Skin of body (tissue), 2 donors: ENCODE measurements around the gene FZD7. TPM values are rescaled to one million over a fixed set of nuclear protein-coding genes. Genes with fewer than 3 reads are reported as not detected.

ENCODE experiments used
- DNase-seq: peaks from one replicate; lab custom pipeline; 2025; lab: John Stamatoyannopoulos, UW
- total RNA-seq: library from RNA; depleted of rRNA; stranded (reverse); fragments of >200 nt; gene quantifications from one replicate; pipeline ENCODE4 v1.2.3, GENCODE V29; 2014

Gene FZD7
- total RNA-seq, 1 donor from 2014 or later, result 50.2 TPM

DNA sequence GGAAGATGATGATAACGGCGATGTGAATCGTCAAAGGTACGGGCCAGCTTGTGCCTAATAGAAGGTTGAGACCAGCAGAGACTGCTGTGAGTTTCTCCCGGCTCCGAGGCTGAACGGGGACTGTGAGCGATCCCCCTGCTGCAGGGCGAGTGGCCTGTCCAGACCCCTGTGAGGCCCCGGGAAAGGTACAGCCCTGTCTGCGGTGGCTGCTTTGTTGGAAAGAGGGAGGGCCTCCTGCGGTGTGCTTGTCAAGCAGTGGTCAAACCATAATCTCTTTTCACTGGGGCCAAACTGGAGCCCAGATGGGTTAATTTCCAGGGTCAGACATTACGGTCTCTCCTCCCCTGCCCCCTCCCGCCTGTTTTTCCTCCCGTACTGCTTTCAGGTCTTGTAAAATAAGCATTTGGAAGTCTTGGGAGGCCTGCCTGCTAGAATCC lies 3.0 kb downstream of the FZD7 start:
- no peak for DNase-seq

DNA sequence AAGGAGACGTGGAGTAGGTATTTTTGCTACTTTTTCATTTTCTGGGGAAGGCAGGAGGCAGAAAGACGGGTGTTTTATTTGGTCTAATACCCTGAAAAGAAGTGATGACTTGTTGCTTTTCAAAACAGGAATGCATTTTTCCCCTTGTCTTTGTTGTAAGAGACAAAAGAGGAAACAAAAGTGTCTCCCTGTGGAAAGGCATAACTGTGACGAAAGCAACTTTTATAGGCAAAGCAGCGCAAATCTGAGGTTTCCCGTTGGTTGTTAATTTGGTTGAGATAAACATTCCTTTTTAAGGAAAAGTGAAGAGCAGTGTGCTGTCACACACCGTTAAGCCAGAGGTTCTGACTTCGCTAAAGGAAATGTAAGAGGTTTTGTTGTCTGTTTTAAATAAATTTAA lies 3.4 kb downstream of the FZD7 start:
- DNase-seq, result peak; percentile 23

DNA sequence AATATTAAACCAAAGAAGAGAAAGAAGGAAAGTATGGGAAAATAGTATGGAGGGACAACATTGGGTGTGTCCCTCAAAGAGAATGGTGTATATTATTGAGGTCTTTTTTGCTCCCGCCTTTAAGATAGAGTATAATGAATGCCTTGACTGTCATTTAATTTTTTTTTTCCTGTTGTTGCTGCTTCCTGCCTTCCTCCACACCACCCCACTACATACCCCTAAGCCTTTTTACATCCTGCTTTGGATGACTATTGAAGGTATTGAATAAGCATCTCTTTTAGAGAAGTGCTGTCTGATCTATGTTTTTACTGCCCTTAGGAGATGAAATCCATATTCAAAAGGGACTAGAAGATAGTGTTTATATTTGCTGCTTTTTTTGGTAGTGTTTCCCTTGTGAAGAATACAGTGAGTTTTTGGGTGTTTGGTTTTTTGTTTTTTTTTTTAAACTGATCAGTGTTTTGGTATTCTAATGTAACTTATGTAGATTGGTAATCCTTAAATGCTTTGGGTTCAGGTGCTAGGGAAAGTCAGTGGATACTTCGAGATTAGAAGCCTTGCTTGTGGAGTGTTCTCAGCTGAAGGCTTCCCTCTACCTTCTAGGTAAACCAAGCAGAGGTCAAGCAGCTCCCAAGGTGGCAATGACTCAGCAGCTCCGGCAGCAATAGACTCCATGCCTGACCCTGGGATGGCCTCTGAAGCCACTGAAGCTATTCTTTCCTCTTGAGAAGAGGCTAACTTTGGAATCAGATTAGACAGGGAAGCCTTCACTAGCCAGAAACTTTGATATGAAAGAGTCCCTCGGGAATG lies 5.0 kb downstream of the FZD7 start:
- DNase-seq, result no peak

DNA sequence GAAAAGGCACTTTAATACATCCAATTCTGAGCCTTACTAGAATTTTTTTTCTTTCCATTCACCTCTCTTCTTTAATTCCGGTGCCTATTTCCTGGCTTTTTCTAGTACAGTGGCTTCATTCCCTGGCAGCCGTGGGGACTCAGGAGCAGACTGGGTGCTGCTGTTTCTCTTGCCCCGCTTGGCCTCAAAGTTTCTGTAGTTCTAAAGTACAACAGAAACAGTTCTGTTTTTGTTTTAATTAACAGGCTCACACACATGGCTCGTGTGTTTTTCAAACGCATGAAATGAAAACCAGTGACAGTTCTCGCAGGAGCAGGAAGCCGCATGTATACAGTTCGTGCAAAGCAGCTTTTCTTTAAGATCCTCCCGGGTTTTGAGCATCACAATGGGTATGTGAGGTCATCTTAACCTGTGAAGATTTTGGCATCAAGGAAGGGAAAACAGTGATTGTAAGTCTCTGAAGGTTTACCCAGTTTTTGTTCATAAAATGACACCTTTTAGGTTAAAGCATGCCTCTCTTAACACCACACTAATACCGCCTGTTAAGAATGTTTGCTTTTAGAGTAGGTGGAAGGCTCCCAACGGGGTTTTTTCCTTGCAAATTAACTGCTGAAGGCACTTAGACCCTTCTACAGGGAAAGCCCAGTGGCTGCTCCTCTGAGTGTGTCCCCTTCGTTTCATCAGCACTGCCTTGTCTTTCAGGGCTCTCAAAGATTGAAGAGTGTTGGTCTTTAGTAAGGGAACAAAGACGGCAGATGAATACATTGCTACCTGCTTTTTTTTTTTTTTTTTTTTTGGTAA lies 5.8 kb downstream of the FZD7 start:
- DNase-seq, result no peak

DNA sequence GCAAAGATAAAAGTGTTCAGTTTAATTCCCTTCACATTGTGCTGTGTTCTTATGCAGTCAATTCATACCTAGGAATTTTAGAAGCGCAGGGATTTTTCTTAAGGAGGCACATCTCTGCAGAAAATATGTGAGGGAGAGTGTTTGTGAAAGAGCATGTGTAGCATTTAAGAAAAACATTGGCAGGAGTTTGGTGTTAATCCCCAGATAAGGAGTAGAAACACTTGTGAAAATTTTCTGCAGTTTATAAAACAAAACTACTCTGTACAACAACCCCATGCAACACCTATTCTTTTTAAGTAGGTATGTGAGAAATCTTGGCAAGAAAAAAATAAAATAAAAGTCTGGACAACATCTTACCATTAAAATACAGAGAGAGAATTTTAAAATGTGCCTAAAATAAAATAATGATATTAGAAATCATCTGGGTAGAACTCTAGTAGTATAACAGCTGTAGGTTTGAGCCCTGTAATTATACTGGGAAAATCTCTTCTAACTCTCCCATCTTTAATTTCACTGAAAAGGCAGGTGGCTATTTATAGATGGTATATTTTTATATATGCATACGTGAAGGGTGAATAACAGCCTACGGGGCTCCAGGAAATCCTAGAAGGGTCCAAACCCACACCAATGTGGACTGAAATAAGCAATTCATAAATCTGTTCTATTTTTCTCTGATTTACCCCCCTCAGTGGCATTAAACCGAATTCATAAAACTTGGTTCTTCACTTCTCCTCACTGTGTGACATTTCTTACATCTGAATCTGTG lies 6.6 kb downstream of the FZD7 start:
- no peak for DNase-seq

DNA sequence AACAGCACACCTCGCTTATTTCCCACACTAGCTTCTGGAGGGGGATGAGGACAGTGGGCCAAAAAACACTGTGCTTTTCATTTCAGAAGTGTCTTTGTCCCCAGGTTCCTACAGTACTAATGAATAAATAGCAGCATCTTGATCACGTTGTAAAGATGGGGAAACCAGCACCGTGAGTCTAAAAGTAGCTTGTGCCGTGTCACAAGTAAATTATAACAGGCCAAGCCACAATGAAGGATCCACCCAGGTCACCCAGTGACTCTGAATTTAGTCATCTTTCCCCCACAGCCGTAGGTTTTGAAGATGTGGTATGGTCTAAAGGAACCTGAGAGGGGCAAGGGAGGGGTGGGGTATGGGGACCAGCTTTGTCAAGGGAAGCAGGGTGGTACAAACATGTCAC lies 8.8 kb downstream of the FZD7 start:
- DNase-seq, result no peak

DNA sequence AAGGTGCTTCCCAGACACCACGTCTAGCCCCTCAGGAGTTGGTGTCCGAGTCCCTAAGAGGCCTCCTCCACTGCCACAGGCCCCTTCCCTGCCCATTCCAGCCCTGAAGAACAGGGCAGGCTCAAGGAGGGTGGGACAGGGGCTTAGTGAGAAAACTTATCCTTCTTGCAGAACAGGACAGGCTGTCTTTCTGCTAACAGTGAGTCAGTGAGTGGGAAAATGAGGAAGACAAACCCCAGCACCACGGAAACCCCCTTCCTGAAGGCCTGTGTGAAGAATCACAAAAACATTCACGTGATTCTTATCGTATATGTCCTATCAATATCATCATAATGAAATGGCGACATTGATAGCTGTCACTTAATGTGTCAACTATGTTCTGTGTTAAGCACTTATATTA lies 9.8 kb downstream of the FZD7 start:
- DNase-seq, result no peak

DNA sequence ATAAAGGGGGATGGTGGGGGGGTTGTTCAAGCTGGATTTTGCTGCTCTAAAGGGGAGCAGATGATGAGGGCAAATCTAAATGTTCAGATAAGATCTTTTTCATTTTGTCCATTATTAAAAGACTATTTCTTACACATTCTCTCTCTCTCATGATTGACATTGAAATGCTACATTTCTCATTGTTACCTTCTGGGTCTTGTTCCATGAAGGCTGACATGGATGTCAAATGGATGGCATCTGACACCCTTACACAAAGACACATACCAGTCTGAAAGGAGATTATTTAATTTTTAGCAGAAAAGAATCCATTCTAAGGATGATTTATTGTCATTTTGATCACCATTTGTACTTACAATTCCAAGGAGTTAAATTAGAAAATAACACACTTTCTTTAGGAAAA lies 11.1 kb downstream of the FZD7 start:
- DNase-seq, result no peak

DNA sequence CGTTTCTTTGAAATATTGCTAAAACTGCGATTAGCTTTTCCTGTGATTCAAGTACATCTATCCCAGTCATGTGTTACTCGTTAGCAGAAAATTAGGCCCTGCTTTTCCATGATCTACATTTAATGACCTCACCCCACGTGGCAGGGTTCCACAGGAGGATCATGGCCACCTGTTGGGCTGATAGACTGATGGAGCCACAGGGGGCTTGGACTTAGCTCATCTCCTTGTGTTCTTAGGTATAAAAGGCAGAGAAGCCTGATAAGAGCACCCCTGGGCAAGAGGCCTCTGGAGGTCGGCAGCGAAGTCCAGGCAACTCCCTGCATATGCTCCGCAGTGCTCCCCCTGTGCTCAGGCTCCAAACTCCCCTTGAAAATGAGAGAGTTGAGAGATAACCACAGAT lies 12.9 kb downstream of the FZD7 start:
- peak; percentile 52 for DNase-seq

DNA sequence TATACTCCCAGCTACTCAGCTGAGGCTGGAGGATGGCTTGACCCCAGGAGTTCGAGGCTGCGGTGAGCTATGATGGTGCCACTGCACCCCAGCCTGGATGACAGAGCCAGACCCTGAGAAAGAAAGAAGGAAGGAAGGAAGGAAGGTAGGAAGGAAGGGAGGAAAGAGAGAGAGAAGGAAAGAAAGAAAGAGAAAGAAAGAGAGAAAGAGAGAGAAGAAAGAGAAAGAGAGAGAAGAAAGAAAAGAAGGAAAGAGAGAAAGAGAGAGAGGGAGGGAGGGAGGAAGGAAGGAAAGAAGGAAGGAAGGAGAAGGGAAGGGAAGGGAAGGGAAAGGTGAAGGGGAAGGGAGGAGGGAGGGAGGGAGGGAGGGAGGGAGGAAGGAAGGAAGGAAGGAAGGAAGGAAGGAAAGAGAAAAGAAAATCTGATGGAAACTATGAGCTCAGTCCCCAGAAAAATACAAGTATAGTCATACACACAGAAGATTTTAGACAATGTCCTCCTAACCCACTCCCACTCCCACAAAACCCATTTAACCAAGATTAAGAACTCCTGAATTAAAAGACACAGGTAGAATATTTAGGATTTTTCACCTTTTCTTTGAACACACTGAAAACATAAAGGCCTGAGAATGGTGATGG lies 15.6 kb downstream of the FZD7 start:
- no peak for DNase-seq

DNA sequence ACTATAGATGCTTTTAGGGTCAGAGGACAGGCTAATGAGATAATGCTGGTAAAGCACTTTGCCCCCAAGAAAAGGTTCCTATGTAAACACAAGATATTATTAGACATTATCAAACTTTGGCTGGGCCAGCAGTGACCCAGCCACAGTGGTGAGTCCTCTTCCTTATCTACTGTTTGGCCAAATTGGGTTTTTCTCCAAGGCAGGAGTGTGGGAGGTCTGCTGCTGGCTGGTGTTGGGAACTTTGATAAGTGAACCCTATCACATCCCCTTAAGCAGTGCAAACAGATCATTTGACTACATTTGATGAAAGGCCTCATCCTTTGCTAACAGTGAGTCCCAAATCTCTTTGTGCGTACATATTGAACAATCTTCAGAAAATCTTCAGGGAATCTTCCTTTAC lies 16.2 kb downstream of the FZD7 start:
- DNase-seq, result no peak

DNA sequence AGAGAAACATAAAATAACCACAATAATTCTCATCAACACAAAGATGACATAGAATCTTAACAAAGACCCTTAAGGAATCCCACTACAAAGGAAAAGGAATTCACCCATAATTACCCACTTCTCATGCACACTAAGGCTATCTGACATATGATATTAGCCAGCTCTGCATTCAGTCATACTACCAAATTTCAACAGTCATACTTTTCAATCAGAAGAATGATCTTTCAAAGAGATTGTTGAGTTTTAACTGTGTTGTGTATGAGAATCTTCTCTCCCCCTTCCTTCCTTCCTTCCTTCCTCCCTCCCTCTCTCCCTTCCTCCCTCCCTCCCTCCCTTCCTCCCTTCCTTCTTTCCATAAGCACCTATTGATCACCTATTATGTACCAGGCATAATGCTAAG lies 17.0 kb downstream of the FZD7 start:
- no peak for DNase-seq

DNA sequence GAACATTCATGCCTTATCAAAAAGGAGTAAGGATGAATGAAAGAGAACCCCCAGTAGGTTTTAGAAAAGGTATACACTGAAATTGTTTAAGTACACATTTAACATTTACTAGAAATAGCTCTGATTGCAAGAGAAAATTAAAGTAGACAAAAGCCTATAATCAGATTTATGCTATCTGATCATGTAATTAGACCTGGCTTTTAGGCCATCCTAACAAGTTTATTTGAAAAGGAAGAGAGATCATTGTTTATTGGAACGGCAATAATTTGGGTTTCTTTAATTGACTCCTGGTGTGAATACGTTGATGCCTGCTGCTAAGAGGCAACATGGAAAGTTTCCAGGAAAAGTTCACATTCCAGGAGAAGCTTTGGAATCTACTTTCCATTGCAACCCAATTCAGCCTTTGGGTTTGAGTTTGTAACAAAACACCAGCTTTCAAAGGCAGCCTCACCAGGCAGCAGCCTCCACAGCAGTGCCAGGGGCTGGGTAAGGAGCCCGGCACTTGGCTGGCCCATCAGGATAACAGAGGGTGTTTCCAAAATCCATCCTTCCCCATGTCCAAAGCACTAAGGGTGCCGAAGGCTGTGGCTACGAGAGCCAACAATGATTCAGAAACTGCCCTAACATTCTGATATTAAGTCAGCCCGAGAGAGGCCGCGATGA lies 18.0 kb downstream of the FZD7 start:
- DNase-seq, result peak; percentile 37

DNA sequence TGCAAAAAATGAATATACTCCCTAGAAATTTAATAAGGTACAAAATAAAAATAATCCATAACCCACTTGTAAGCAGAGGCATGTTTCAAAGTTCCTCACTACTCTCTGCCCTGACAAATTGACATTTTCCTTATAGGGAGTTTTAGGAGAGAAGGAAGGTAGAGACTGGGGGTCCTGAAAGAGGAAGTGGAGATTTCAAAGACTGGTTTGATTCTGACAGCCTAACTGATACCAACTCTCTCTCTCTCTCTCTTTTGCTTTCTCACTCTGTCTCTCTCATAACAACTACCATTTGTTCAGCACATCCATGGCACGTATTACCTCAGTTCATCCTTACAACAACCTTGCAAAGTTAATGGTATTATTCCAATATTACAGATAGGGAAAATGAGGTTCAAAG lies 18.6 kb downstream of the FZD7 start:
- DNase-seq, result no peak

DNA sequence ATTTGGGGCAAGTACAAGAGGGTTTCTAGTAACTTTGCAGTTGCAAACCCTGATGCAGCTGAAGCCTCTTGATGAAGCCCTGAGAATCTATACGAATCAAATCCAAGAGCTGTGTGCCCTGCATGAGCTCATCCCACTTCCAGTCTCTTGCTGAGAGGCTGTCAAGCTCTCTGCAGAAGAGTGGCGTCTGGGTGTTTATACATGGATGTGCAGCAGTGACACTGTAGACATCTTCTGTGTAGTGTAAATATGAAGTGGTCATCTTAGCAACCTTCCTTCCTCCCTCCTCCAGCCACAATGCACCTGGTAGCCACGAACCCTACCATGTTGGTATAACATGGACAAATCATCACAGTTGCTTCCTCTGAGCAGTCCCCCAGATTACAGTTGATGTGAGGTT lies 21.0 kb downstream of the FZD7 start:
- DNase-seq, result no peak

DNA sequence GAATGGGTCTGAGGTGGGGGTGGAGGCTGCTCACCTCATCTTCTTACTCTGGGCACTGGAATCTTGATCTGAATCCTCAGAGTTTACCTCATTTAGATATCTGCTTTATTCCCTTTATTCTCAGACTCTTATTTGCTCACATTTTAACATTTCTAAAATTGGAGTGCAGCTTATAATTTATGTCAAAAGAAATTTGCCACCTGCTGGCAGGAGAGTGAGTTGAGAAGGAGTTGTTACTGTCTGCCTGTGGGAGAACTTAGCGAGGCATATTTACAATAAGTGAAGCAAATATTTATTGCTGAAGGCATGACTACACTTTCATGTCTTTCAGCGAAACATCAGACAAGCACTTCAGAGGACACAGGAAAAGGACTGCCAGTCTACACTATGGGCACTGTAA lies 23.0 kb downstream of the FZD7 start:
- no peak for DNase-seq

DNA sequence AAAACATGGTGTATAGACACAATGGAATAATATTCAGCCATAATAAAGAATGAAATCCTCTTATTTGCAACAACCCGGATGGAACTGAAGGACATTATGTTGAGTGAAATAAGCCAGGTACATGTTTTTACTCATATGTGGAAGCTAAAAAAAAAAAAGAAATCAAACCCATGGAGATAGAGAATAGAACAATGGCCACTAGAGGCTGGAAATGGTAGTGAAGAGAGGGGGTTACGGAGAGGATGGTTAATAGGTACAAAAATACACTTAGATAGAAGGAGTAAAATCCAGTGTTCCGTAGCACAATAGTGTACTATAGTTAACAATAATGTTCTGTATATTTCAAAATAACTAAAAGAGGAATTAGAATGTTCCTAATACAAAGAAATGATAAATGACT lies 26.6 kb downstream of the FZD7 start:
- no peak for DNase-seq

DNA sequence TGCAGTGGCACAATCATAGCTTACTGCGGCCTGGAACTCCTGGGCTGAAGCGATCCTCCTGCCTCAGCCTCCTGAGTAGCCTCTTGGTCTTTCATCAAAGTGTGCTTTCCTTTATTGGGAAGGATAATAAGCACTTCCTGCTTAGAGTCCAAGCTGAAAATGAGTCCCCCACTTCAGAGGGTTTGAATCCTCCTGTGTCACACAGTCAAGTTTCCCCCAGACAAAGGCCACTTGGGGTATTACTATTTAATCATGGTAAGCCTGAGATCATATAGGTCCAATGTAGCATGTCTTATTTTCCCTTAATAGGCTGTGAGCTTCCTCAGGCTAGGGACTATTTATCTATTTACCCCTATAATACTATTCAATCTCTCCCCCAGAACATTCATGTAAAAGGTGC lies 28.0 kb downstream of the FZD7 start:
- DNase-seq, result no peak

DNA sequence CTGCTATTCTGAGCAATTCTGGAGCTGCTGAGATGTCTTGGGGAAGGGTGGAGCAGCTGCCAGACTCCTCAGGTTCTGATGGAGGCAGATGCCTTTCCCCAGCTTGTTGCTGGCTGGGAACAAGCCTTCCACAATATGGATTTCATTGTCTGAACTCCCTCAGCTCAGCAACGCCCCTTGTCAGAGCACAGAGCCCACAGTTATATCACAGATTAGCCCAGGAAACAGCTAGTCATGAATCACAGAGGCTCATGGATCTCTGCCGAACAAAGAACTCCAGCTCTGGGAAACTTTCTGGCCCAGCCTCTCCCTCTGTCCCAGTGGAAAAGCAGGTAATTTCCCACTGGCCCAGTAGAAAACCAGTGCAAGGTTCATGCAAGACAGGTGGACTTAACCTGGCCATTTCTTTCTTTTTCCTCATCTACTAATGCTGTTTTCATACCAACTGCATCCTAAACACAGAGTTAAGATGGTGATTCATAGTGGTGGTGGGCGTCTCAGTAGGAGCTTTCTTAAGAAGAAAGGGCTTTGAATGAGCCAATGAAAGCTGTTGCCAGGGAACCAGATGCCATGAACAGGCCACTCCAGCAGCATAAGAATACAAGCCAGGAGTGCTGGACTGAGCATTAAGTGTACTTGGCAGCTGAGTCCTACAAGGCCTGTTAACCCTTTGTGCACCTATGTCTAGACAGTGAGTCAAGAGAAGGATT lies 30.7 kb downstream of the FZD7 start:
- DNase-seq, result peak; percentile 97

DNA sequence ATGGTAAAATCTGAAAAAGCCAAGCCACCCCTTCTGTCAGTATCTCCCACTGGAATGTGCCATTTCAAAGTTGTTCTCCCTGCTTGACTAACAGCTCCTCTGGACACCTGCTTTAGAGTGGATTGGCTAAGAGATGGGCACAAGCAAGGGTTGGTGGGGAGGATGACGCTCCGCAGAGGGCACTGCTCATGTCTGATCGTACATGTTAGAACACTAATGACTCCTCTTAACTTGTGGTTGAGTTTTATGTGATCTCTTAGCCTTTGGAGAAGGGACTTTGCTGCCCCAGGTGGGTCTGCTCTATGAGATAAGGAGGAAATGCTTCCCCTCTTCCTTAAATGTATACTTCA lies 31.2 kb downstream of the FZD7 start:
- no peak for DNase-seq

DNA sequence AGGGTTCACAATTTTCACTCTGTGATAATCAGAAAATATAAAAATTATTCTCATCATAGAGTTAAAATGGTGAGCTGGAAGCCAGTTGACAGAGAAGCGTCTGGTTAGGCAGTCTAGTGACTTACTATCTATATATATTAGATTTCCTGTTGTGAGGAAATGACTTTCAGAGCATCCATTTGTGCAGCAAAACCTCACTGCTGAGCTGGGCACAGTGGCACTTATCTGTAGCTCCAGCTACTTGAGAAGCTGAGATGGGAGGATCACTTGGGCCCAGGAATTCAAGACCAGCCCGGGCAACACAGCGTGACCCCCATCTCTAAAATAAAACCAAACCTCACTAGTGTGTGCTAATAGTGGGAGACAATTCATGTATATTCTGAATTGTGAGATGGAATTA lies 32.2 kb downstream of the FZD7 start:
- no peak for DNase-seq
